Muscle of back (tissue), 11 donors: ENCODE measurements around the gene CRTC1. TPM values are rescaled to one million over a fixed set of nuclear protein-coding genes. Genes with fewer than 3 reads are reported as not detected.

ENCODE experiments used
- DNase-seq, 3 donors: peaks; one replicate each; pipeline versions ENCODE4 v3.0.0 to v3.0.0-alpha.2; 2013
- polyA plus RNA-seq, 10 donors: library from polyadenylated mRNA; unstranded; fragments of 120-200 nt; gene quantifications; one replicate each; pipeline ENCODE4 v1.2.1, GENCODE V29; 2013; ENCODE audit not compliant: insufficient read length in 10 of 10

Gene CRTC1
- polyA plus RNA-seq, 10 donors, result 10.5 to 14.4 (median 11.5) TPM

GRCh38 chr19:18781047-18781600, 97.6 kb downstream of the CRTC1 start:
- no peak for DNase-seq

DNA sequence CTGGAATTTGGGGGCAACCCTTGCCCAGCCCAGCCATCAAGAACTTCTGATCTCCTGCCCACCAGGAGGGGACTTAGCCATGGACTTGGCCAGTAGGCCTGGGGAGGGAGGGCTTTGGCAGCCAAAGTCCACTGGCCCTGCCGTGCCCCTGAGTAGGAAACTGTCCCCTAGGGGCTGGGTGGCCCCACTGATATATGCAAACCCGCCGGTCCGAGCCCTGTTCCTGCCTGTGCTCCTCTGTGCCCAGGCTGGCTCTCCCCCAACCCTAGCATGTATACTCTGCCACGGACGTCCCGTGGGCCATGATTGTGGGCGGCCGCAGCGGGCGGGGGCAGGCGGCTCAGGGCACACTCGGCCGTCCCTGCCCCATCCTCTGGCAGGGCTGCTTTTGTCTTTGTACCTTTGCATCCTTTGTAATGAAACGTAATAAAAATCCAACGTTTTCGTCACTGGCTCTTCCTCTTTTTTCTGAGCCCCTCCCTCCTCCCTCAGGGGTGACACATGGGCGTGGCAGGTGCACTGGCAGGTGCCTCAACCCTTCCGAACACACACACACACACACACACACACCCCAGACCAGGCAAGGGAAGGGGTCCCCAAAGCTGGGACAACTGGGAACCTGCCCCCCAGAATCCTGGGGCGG, 98.5 kb downstream of the CRTC1 start:
- no peak for DNase-seq

DNA sequence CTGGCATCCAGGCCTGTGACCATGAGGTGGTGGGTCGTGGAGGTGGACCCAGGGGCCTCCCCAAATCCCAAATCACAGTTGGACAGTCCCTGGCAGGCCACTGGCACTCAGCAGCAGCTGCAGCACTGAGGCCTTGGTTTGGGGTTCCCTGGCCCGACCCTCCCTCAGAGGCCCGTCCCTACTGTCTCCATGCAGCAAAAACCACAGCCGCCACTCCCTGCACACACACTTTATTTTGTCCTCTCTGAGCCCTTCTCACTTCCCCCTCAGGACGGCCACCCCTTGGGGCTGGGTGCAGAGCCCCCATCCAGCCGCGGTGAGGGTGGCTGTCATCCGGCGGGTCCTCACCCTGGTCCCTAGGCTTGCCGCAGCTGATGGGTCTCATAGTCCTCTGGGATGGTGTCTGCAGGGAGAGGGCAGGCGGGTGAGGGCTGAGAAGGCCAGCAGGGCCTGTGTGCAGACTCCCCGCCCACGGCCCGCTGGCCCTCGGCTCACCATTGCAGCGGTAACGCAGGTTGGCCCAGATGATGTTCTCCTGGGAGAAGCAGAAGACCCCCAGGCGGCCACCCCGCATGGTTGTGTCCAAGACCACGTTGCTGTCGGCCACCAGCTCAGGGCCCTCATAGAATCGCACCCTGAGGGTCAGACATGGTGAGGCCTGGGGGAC, 99.2 kb downstream of the CRTC1 start:
- DNase-seq, result no peak

DNA sequence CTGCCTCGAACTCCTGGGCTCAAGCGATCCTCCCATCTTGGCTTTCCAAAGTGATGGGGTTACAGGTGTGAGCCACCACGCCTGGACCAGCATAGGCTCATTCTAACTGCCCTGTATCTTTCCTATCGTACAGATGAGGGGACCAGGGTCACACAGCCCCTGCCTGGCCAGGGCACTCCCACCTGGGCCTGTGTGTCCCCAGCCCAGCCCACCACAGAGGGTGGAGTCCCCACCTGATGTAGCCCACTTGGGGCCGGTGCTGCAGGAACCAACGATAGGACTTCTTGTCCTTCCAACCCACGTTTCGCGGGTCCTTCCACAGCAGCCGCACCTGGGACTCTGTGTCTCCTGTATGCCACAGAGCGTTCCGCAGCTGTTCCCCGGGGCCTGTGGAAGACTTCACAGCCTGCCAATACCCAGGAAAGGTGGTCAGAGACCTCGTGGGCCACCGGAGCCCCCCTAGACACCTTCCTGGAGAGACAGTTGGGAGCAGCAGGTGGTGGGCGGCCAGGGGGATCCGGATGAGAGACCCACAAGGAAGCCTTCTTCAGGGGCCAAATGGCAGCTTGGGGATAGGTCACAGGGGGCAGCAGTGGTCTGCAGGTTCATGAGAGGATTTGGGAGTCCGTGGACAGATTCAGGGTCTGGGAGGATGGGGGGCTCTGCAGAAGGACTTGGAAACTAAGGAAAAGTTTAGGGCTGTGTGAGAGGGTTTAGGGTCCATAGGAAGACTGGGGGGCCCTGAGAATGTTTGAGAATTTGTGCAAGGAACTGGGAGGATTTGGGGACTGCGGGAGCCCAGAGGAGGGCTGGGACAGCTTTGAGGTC, 100.7 kb downstream of the CRTC1 start:
- no peak for DNase-seq

GRCh38 chr19:18784786-18785120, 101.3 kb downstream of the CRTC1 start:
- no peak for DNase-seq

- DNase-seq, result peak in 2 of 3 donors; percentile 62 to 66
Measured at GRCh38 chr19:18785179-18786124, 102.0 kb downstream of the CRTC1 start.

- DNase-seq, result no peak
Measured at GRCh38 chr19:18788529-18789421, 105.3 kb downstream of the CRTC1 start.

GRCh38 chr19:18789422-18789869, 106.0 kb downstream of the CRTC1 start:
- DNase-seq, result no peak

DNA sequence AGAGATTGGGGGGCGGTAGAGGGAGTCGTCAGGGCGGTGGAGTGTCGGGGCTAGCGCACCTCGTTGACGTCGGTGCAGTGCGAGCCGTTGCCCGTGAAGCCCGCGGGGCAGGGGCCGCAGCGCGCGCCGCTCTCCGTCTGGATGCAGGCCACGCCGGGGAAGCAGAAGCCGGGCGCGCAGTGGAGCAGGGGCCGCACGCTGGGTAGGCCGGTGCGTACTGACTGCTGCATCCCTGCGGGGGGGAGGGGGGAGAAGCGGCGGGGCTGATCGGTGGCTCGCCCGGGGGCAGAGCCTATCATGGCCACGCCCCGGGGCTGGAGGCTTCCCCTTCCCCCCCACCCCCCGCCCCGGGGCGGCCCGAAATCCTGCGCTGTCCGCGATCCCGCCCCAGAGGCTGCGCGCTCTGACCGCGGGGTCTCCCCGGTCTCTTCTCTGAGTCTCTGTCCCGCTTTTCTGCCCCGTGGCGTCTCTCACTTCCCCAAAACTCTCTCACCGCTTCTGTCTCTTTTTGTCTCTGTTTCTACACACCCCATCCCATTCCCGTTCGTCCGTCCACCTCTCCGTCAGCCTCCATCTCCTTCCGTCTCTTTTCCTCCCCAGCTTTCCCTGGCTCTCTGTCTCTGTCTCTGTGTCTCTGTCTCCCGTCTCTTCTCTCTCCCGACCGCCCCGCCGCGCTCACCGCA, 106.5 kb downstream of the CRTC1 start:
- DNase-seq, result peak in 2 of 3 donors; percentile 50 to 67

- no peak for DNase-seq
Measured at GRCh38 chr19:18790566-18791314, 107.3 kb downstream of the CRTC1 start, which contains the start of gene COMP. COMP (minus strand) TSS chr19:18791305; CDS start chr19:18791269, 36 bp downstream.

GRCh38 chr19:18791315-18791678, 107.8 kb downstream of the CRTC1 start:
- DNase-seq, result no peak

GRCh38 chr19:18792661-18793060, 109.2 kb downstream of the CRTC1 start:
- DNase-seq, result no peak

- DNase-seq, result peak in 1 of 3 donors; percentile 8
Measured at GRCh38 chr19:18793144-18794028, 109.9 kb downstream of the CRTC1 start.

- DNase-seq, result no peak
Measured at GRCh38 chr19:18794029-18794313, 110.5 kb downstream of the CRTC1 start.

GRCh38 chr19:18794692-18795091, 111.2 kb downstream of the CRTC1 start:
- DNase-seq, result peak in 1 of 3 donors; percentile 6

DNA sequence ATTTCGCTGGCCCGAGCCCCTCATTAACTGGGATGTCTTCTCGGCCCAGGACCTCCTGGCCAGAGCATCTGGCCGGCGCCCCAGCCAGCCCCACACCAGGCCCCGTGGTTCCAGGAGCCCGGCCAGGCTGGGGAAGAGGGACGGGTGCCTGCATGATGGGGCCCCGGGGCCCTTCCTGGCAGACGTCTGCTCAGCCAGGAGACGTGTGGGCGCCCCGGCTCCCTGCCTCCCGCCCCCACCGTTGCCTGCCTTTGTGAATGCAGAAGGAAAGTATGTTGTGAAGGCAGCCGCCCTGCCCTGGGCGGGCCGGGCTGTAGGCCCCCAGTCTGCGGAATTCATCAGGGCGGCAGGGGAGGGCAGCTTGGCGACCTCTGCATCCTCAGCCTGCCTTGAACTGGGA, 112.1 kb downstream of the CRTC1 start:
- DNase-seq, result peak in 2 of 3 donors; percentile 47 to 71

- peak in 1 of 3 donors; percentile 10 for DNase-seq
Measured at GRCh38 chr19:18796239-18796638, 112.8 kb downstream of the CRTC1 start.
